Bronchial epithelial cell (primary cell): Measurements from ENCODE around the gene SHROOM3. TPM values are rescaled to one million over a fixed set of nuclear protein-coding genes. Genes with fewer than 3 reads are reported as not detected.

ENCODE experiments used
- DNase-seq: peaks from one replicate; pipeline ENCODE4 v3.0.0-alpha.2; 2010; ENCODE audit warnings: low read depth
- FAIRE-seq: peaks from 2 replicates; lab custom pipeline; 2011; peaks lifted over from hg19 to GRCh38; lab: Jason Lieb, UNC
- H3K27me3 ChIP-seq: 2 replicates; pipeline ENCODE4 v1.5.1; 2011; ENCODE audit warnings: low read length; ENCODE audit not compliant: control insufficient read depth, insufficient read depth
- H3K36me3 ChIP-seq: 2 replicates; pipeline ENCODE4 v1.5.1; 2011; ENCODE audit warnings: low read length; ENCODE audit not compliant: control insufficient read depth, insufficient read depth
- H3K4me3 ChIP-seq: 2 replicates; pipeline ENCODE4 v1.5.1; 2011; ENCODE audit warnings: mild to moderate bottlenecking, low read depth, low read length, control low read depth
- total RNA-seq: library from RNA; depleted of rRNA; stranded (reverse); fragments of >200 nt; gene quantifications from 2 replicates; pipeline ENCODE4 v1.2.1, GENCODE V29; 2014
- TF ChIP-seq, protein P1 (sequence below): IDR thresholded peaks from 2 replicates; pipeline ENCODE4 v1.5.1; 2011; ENCODE audit warnings: mild to moderate bottlenecking, moderate library complexity, low read length, control low read depth, inconsistent platforms; ENCODE audit not compliant: insufficient read depth, severe bottlenecking

Gene SHROOM3
- total RNA-seq, 1 donor from 2014 or later: 6.3 TPM

DNA sequence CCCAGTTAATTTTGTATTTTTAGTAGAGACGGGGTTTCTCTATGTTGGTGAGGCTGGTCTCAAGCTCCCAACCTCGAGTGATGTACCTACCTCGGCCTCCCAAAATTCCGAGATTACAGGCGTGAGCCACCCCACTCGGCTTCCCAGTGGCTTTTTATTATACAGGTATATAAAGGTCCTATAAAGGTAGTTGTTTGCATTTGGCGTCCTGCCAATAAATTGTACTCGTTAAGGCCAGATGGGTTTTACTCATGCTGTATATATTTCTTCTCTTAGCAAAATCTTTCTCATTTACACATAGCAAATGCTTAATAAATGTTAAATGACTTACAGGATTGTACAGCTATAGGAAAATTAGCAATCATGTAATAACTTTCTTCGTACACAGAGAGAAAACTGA is 6.9 kb downstream of the SHROOM3 start:
- H3K27me3 ChIP-seq: no peaks in the 10 kb centered on the region
- FAIRE-seq: no peak
- TF ChIP-seq, protein P1, sequence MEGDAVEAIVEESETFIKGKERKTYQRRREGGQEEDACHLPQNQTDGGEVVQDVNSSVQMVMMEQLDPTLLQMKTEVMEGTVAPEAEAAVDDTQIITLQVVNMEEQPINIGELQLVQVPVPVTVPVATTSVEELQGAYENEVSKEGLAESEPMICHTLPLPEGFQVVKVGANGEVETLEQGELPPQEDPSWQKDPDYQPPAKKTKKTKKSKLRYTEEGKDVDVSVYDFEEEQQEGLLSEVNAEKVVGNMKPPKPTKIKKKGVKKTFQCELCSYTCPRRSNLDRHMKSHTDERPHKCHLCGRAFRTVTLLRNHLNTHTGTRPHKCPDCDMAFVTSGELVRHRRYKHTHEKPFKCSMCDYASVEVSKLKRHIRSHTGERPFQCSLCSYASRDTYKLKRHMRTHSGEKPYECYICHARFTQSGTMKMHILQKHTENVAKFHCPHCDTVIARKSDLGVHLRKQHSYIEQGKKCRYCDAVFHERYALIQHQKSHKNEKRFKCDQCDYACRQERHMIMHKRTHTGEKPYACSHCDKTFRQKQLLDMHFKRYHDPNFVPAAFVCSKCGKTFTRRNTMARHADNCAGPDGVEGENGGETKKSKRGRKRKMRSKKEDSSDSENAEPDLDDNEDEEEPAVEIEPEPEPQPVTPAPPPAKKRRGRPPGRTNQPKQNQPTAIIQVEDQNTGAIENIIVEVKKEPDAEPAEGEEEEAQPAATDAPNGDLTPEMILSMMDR: no peak
- H3K4me3 ChIP-seq: no peak overlapping the region
- no peaks in the 10 kb centered on the region for H3K36me3 ChIP-seq
- no peak for DNase-seq

DNA sequence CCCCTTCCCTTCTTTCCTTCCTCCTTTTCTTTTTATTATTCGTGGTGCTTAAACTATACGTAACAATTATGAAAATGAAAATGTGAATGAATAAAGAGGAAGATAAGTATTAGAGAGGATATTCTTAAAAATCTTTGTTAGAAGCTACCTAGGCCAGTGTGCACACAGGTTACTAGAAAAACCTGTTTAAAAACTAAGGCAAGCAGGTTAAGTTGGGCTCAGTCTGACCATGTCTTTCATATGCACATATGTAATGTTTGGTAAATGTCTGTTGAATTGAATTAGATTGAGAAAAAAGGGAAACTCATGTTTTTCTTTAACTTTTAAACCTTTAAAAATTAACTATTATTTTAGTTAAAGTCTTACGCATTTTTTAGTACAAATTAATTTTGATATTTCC is 7.8 kb downstream of the SHROOM3 start:
- FAIRE-seq: no peak

DNA sequence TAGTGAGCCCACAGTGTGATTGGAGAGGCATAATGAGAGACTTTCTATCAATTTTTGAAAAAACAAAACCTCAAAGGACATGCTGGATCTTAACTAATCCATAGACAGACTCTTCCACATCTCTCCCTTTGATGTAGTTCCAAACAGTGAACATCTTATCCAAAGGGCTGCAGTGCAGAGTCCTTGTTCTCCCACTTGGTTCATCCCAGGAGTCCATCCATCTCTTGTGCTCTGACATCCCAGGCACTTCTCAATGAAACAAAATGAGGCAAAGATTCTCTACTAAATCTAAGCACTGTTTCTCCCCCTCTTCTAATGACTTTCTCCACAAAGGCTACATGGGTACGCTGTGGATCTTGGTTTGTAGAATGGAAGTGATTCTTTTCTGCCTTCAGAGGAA is 8.3 kb downstream of the SHROOM3 start:
- Histone ChIP-seq H3K27me3 (no peaks in the 10 kb centered on the region), H3K4me3 (no peak overlapping the region), H3K36me3 (no peaks in the 10 kb centered on the region)
- TF ChIP-seq, protein P1: no peak
- DNase-seq (no peak), FAIRE-seq (no peak)

More for the DNA sequence above, 7.8 kb downstream of the SHROOM3 start:
- H3K4me3 ChIP-seq: no peak overlapping the region
- H3K27me3 ChIP-seq: no peaks in the 10 kb centered on the region
- no peaks in the 10 kb centered on the region for H3K36me3 ChIP-seq
- DNase-seq: no peak
- TF ChIP-seq, protein P1: no peak

DNA sequence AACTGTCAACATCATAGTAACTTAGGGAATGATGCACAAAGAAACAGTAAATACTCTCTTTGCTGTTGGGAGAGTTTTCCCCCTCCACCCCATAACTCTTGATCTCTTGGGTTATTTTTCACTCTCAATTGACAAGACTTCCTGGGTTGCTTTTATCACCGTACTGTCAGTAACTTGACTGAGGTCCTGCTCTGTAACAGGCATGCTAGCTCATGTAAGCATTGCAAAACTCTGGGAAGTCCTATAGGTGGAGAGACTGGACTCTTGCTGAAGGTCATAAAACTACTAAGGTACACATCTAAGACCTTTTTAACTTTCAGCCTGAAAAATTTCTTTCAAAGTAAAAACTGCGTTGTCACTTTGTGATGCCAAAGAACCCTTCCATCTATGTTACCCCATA is 10.9 kb downstream of the SHROOM3 start:
- no peaks in the 10 kb centered on the region for H3K27me3 ChIP-seq
- TF ChIP-seq, protein P1: no peak
- H3K4me3 ChIP-seq: no peak overlapping the region
- no peak for FAIRE-seq
- peak; percentile 60 for DNase-seq
- H3K36me3 ChIP-seq: no peaks in the 10 kb centered on the region

DNA sequence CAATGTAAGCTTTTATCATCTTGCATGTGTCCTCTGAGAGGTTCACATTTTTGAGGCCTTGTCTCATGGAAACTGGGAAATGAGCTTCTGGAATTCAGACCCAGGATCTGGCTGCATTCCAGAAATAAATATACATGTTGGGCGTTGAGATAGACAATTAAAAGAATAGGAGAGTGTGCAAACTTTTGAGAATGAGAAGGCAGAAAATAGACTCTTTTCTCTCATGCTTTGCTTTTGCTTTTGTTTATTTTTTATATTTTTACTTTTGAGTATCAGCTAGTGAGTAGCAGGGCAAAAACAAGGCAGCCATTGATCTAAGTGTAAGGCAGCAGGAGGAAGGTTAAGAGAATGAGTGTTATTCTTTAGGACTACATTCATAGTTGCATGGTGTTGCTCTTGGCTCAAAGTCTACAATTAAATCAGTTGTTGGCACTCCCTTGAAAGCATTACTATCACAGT is 12.4 kb downstream of the SHROOM3 start:
- Histone ChIP-seq H3K36me3 (no peaks in the 10 kb centered on the region), H3K27me3 (no peaks in the 10 kb centered on the region), H3K4me3 (no peak overlapping the region)
- TF ChIP-seq, protein P1: no peak
- FAIRE-seq (no peak), DNase-seq (no peak)

DNA sequence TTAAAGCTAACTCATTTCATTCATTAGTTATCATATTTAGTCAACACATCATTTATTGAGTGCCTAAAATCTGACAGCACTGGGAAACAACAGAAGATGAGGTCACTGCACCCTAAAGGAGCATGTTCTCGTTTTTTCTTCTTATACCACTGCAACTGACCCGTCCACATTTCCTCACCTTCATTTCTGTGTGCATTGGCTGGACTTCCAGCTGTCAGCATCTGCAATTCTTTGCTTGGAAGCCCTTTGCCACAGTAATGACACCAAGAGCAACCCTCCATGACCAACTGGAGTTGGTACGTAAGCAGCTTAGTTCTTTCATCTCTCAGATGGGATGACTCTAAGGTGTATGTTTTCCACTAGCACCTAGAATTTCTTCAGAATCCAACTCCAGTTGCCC is 13.2 kb downstream of the SHROOM3 start:
- TF ChIP-seq, protein P1: no peak
- Histone ChIP-seq H3K36me3 (no peaks in the 10 kb centered on the region), H3K4me3 (no peak overlapping the region), H3K27me3 (no peaks in the 10 kb centered on the region)
- DNase-seq (no peak), FAIRE-seq (no peak)
